ENCODE data around the gene SLC25A1. TPM values are rescaled to one million over a fixed set of nuclear protein-coding genes. Genes with fewer than 3 reads are reported as not detected.
"Not testable (repeated sequence)": the region's sequence is repeated elsewhere in the genome, so short reads cannot be mapped to it uniquely, and the experiment has no call there.

Gene SLC25A1
- total RNA-seq, 1 experiment from 2014 or later = 54.8 TPM

DNA sequence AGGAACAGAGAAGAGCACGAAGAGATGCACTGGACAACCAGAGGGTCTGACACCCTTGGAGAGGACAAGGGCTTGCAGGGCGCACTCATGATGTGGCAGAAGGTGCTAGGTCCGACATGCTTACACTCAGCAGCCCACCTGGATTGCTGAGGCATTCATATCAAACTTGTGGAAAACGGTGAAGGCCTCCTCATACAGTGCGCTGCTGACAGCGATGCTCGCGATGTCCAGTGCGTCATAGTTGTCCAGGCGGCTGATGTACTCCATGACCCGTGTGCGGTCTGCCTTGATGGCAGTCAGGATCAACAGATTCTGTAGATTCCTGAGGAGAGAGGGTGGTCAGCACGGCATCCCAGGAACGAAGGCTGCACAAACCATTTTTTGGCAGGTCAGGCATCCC, 31.7 kb upstream of the SLC25A1 start:
- in situ Hi-C loops (cut with HindIII; ENCODE audit: low pct_unique_long_range_greater_than_20kb, low sequenced_read_pairs) = no loop called here
- DNase-seq (ENCODE audit: low read depth, low spot score) = no peak

DNA sequence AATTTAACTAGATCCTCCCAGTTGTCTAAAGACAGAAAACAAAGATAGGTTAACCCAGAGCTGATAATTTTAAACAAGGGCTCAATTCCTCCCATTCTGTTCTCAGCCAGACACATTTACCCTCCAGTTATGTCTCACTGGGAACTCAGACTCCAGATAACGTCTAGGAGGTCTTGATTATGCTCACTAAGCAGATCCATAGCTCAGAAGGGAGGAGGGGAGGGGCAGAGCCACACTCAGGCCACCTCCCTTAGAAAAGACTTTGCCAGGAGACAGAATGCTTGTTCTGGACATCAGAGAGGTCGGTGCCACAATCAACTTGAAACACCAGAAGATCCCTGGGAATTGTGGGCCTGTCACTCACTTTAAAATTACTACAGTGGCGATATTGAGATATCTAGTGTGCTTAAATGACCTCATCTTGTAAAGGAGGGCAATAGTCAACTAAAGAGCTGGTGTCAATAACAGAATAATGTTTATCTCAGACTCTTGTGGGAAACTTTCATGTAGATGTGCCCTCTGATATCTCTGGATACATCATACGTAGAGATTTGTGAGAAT, 29.8 kb upstream of the SLC25A1 start:
- in situ Hi-C loops (cut with HindIII; ENCODE audit: low pct_unique_long_range_greater_than_20kb, low sequenced_read_pairs) = no loop called here
- no peak for DNase-seq (ENCODE audit: low read depth, low spot score)

DNA sequence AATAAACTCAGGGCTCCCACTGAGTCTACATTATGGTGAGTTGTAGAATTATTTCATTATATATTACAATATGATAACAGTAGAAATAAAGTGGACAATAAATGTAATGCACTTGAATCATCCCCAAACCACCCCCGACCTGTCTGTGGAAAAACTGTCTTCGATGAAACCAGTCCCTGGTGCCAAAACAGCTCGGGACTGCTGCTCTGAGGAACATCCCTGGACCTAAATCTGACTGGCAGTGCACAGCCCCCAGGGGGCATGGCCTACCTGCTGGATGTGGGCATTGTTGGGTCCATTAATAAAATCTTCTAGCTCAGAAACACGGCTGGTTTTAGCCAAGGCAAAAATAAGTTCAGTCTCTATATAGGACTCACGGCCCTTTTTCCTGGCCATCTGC, 29.3 kb upstream of the SLC25A1 start:
- in situ Hi-C loops (cut with HindIII; ENCODE audit: low pct_unique_long_range_greater_than_20kb, low sequenced_read_pairs) = no loop called here
- no peak for DNase-seq (ENCODE audit: low read depth, low spot score)

DNA sequence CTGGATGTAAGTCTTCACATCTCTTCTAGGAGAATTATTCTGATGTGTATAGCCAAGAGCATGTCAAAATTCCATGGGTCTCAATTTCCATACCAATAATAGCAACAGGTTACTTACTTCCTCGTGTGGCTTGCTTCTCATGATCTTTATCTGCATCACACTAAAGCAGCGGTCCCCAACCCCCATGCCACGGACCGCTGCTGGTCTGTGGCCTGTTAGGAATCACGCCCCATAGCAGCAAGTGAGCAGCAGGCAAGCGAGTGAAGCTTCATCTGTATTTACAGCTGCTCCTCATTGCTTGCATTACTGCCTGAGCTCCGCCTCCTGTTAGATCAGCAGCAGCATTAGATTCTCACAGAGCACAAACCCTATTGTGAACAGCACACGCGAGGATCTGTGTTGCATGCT, 28.9 kb upstream of the SLC25A1 start:
- in situ Hi-C loops (cut with HindIII; ENCODE audit: low pct_unique_long_range_greater_than_20kb, low sequenced_read_pairs) = no loop called here

DNA sequence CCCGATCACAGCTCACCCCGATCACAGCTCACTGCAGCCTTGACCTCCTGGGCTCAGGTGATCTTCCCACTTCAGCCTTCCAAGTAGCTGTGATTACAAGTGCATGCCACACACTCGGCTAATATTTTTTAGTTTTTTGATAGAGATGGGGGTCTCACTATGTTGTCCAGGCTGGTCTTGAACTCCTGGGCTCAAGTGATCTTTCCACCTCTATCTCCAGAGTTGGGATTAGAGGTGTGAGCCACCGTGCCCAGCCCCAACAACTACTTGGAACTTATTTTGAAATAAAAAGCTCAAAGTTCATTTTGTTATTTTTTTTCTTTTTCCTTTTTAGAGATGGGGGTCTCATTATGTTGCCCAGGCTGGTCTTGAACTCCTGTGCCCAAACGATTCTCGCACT, 27.8 kb upstream of the SLC25A1 start:
- DNase-seq (ENCODE audit: low read depth, low spot score) = no peak
- in situ Hi-C loops (cut with HindIII; ENCODE audit: low pct_unique_long_range_greater_than_20kb, low sequenced_read_pairs) = no loop called here

More for the DNA sequence above, 28.9 kb upstream of the SLC25A1 start:
- no peak for DNase-seq (ENCODE audit: low read depth, low spot score)

DNA sequence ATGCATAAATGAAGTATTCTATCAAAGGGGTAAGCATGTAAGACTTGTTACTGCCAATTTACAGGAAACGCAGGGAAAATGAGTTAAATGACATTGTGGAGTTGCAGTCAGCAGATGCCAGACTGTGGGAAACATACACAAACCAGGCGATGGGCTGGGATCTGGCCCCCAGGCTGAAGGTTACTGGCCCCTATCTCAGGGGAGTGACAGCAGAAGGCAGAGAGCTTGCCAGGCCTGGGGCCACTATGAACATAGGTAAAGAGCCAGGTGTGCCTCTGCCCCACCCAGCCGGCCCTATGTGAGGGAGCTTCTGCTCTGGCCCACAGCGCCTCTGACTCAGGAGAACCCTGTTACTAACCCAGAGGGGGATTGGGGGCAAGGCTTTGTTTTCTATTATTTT, 26.1 kb upstream of the SLC25A1 start:
- no peak for DNase-seq (ENCODE audit: low read depth, low spot score)
- in situ Hi-C loops (cut with HindIII; ENCODE audit: low pct_unique_long_range_greater_than_20kb, low sequenced_read_pairs) = no loop called here

DNA sequence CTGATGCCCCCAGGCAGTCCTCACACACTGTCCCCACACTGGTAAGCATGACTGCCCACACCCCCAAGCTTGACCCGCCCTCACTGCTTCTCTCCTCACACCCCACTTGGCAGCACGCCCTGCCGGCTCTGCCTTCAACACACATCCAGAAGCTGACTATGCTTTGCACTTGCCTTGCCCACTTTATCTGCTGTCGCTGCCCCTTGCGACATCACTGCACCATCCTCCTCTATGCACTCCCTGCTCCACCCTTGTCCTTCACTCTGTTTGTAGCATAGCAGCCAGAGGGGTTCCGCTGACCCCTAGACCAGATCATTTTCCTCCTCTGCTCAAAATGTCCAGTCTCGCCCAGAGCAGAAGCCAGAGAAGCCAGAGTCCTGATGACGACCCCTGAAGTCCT, 25.3 kb upstream of the SLC25A1 start:
- no peak for DNase-seq (ENCODE audit: low read depth, low spot score)
- in situ Hi-C loops (cut with HindIII; ENCODE audit: low pct_unique_long_range_greater_than_20kb, low sequenced_read_pairs) = no loop called here

DNA sequence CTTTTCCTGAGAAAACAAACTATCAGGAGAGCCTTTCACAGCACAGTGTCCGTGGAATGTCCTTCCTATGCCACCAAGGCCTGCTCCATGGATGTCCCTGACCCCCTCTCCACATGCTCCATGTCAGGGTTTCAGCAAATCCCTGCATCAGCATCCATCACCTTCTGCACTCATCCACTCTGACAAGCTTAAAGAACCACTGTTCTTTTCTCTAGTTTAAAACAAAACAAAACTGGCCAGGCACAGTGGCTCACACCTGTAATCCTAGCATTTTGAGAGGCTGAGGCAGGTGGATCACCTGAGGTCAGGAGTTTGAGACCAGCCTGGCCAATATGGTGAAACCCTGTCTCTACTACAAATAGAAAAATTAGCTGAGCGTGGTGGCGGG, 24.3 kb upstream of the SLC25A1 start:
- in situ Hi-C loops (cut with HindIII; ENCODE audit: low pct_unique_long_range_greater_than_20kb, low sequenced_read_pairs); DNase-seq (ENCODE audit: low read depth, low spot score): not testable (repeated sequence)

DNA sequence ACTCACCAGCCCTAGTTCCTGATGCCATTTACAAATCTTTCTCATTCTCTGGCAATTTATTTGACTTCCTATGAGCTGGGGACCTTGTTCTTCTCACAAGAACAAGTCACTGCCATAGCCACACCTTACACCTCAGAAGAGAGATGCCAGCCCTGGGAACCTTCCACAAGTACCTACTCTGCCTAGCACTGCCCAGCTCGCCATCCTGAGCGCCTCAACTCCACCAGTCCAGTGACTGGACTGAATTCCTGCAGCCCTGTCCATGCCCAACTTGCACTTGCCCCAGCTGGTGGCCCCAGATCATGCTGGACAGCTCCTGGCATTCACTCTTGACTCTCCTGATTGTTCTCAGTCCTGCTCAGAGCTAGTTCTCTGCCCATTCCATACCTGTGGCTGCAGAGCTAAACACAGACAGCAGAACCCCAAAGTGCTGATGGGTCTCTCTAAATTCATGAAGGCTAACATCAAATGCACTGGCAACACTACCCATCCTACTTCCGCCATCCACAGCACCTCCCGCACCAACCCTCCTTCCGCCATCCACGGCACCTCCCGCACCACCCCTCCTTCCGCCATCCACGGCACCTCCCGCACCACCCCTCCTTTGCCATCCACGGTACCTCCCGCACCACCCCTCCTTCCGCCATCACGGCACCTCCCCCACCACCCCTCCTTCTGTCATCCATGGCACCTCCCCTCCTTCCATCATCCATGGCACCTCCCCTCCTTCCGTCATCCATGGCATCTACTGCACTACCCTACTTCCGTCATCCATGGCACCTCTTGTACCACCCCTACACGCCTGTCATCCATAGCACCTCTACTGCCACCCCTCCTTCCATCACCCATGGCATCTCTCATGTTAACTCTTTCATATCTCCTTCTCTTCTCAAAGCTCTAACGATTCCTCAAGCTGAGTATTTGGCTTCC, 23.6 kb upstream of the SLC25A1 start:
- in situ Hi-C loops (cut with HindIII; ENCODE audit: low pct_unique_long_range_greater_than_20kb, low sequenced_read_pairs) = no loop called here
- DNase-seq (ENCODE audit: low read depth, low spot score) = no peak

DNA sequence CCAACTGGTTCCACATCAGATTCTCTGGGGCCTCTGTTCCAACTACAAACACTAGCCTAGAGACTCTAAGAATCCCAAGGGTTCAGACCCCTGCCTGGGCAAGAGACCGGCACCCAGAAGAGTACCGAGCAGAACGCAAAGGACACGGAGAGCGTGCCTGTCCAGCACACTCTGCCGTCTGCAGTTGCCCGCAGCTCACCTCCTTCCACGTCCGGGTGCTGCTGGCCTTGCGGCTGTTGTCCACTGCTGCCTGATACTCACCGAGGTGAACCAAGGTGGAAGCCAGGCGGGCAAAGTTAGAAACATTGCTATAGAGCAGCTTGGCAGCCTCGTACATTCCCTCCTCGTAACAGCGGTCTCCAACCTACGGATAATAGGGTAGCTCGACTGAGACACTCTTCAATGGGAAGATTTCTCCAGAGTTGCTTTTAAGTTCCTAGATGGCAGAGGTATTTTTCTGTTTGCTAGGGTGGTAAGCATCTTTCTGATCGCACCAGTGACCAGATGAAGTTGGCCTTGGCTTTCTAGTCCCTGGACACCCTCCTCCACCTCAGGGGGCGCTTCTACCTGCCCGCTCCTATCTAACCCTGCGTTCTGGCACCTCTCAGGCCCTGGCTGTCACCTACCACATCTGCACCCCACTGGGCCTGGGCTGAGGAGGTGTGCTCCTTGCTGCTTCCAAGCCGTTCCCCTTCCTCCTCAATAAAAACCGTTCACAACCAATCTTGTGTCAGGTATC, 22.8 kb upstream of the SLC25A1 start:
- in situ Hi-C loops (cut with HindIII; ENCODE audit: low pct_unique_long_range_greater_than_20kb, low sequenced_read_pairs) = no loop called here
- no peak for DNase-seq (ENCODE audit: low read depth, low spot score)

DNA sequence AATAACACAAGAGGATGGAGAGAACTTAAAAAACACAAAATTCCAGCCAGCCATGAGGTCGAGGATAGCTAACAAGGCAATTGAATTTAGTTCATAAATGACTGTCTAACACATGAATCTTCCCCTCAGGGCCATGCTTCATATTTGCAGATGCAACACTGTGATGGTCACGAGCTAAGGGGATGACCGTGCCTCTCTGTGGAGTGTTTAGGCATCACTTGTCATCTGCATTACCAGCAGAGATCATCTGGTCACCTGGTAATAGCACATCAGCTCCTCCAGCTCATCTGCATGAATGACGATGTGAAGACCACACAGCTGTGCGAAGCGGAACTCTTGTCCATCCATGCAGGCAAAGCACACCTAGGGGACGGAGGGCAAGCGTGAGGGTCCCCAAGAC, 20.9 kb upstream of the SLC25A1 start:
- DNase-seq (ENCODE audit: low read depth, low spot score) = peak; percentile 32
- in situ Hi-C loops (cut with HindIII; ENCODE audit: low pct_unique_long_range_greater_than_20kb, low sequenced_read_pairs) = no loop called here

DNA sequence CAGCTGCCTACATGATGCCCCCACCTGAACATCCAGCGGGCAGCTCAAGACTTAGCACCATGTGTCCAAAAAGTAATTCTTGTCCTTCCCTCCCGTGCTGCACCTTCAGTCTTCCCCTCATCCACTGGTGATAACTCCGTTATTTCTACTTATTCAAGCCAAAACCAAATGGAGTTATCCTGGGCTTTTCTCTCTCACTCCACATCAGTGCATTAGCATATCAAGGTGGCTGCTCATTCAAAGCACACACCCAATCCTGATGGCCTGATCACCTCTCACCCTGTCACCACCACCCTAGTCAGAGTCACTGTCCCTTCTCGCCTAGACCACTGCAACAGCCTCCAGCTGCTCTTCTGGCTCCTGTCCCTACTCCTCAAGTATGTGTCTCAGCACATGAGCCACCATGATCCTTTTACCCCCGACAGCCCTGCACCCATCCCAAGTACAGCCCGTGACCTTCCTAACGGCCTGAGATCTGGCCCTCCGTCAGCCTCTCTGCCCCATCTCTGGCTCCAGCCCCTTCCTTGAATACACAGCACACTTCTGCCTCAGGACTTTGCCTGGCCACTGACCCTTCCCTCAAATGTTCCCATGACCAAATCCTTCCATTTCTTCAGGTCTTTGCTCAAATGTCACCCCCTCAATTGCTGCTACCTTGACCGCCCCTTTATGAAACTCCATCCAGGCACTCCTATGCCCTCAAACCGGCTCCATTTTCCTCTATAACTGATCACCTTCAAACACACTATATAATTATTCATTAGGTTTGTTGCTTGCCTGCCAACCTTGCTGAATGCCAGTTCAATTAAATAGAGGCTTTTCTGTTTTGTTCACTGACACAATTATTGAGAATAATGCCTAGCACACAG, 19.7 kb upstream of the SLC25A1 start:
- in situ Hi-C loops (cut with HindIII; ENCODE audit: low pct_unique_long_range_greater_than_20kb, low sequenced_read_pairs) = no loop called here
- no peak for DNase-seq (ENCODE audit: low read depth, low spot score)

DNA sequence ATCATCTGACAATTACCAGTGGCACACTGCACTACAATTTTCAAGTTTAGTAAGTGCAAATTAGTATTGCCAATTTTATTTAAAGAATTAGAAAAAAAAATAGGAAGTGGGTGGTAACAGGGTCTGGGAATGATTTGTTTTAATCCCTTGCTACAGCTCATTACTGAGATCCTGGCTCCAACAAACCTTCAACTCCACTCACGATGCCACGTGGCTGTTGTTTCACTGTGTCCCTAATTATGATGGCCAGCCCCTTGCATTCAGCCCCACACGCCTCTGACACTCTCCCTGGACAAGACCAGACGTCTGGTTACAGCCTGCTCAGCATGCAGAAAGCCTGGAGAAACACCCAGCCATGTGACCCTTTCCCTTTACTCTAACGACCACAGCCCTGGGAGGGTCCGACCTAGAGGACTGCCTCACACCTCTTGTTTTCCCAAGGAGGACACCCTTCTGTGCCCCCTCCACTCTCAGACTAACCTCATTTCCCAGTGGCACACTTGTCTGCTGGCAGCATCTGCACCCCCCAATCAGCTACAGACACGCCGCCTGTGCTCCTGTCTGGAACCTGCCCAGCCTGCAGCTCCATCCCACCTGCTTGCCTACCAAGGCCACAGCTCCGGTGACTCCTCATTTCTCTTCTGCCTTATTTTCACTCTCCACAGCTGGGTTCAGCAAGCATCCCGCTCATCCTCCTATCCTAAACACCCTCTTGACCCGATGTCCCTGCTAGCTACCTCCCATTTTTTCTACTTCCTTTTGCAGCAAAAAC, 18.5 kb upstream of the SLC25A1 start:
- in situ Hi-C loops (cut with HindIII; ENCODE audit: low pct_unique_long_range_greater_than_20kb, low sequenced_read_pairs) = no loop called here
- DNase-seq (ENCODE audit: low read depth, low spot score) = no peak

DNA sequence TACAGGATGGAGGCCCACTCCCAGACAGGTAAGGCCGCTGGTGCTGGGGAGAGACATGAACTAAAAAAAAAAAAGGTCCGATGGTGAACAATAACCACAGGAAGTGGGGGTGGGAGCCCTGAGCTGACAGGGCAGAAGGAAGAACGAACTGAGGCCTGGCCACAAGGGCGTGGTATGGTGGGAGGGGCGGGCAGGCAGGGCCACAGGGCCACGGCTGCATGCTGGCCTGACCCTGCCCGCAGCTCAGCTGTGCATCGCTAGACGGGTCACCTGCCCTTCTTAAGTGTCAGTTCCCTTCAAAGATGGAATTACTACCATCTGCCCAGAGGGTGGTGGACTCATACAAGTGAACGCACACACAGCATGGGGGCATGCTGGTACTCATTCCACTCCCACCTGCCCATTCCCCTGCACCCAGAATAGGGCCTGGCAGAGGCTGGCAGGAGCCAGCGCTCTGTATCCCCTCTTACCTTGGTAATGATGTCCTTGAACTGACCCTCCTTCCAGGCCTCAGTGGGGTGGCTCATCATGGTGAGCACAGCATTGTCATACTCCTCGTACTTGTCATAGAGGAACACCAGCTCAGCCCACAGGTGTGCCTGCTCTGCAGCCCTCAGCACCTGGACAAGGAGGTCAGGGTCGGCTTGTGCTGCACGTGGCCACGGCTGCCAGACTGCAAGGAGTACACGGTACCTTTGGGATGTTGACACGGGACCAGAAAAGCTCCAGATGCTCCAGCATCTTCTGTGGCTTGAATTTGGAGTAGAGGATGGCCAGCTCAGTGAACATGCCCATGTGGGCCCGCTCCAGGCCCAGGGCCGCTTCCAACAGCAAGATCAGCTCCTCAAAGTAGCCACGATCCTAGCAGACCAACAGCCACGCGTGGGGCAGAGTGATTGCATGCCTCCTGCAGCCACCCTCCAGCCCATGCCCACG, 17.5 kb upstream of the SLC25A1 start:
- in situ Hi-C loops (cut with HindIII; ENCODE audit: low pct_unique_long_range_greater_than_20kb, low sequenced_read_pairs) = no loop called here
- no peak for DNase-seq (ENCODE audit: low read depth, low spot score)

DNA sequence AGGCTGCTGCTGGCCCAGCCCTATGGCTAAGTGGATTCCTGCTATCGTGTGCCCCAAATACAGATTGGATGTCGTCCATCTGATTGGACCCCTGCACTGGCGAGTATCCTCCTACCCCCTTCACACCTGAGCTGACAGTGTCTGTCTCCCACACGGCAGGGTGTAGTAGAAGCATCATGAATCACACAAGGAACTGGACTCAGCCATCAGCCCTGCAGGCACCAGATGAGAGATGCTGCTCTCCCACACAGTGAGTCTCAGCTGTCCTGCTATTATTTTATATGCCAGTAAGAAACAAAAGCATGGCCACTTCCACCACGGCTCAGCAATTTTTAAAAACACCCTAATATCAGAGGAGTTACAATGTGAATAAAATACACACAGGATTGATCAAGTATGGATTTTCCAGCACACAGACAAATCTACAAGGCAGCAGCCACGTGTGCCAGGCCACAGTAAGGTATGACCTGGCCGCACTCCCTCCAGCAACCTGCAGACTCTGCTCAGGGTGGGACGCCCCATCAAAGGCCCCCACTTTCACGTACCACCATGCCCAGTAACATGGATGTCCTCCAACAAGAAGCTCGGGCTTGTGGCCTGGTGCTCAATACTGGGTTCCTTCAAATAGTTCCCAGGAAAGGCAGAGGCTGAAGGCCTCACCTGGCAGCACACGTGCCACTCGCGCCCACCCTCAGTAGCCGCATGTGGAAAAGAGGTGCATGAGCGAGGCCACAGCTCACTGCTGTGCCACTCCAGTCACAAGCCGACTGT, 16.4 kb upstream of the SLC25A1 start:
- in situ Hi-C loops (cut with HindIII; ENCODE audit: low pct_unique_long_range_greater_than_20kb, low sequenced_read_pairs) = no loop called here
- no peak for DNase-seq (ENCODE audit: low read depth, low spot score)
